Measurements from ENCODE around the gene LYL1. TPM values are rescaled to one million over a fixed set of nuclear protein-coding genes. Genes with fewer than 3 reads are reported as not detected.
A peak's percentile ranks its signal among the peaks of the same experiment; 100 is the strongest.

The LYL1 gene
- total RNA-seq, 1 donor from 2014 or later: 0.88 TPM

GRCh38 chr19:13052447-13053175 lies 50.0 kb downstream of the LYL1 start:
- Histone ChIP-seq H2AFZ (replicated peaks) (no peak overlapping the region), H3K4me1 (peaks cover 67% of the 10 kb centered on the region), H3K36me3 (no peaks in the 10 kb centered on the region), H3K4me2 (peak overlapping the region; percentile 68), H3K79me2 (ENCODE audit: low read depth) (no peaks in the 10 kb centered on the region), H4K20me1 (ENCODE audit: low read depth) (peaks cover 69% of the 10 kb centered on the region), H3K27ac (no peak overlapping the region), H3K9me3 (ENCODE audit: low read depth) (no peaks in the 10 kb centered on the region), H3F3A (ENCODE audit: low read depth) (peaks cover 29% of the 10 kb centered on the region), H3K27me3 (peaks cover 98% of the 10 kb centered on the region), H3K9ac (no peak overlapping the region), H3K4me3 (no peak overlapping the region)
- Mint-ChIP-seq H3K4me1 (peaks cover 54% of the 10 kb centered on the region), H3K27me3 (ENCODE audit: insufficient read depth, low read depth) (peaks cover 90% of the 10 kb centered on the region), H3K4me3 (peak overlapping the region; percentile 59), H3K36me3 (no peaks in the 10 kb centered on the region), H3K9me3 (peaks cover 8% of the 10 kb centered on the region), H3K27ac (peak overlapping the region; percentile 46)
- DNase-seq (ENCODE audit: low spot score): no peak
- TF ChIP-seq CTCF (IDR thresholded peaks at IDR 0.05): no peak
- TF ChIP-seq EZH2phosphoT487 (IDR thresholded peaks at IDR 0.05): no peak
- no peak for TF ChIP-seq EZH2 (IDR thresholded peaks at IDR 0.05)

- Histone ChIP-seq H3K4me1 (peaks cover 58% of the 10 kb centered on the region), H3K79me2 (ENCODE audit: low read depth) (no peaks in the 10 kb centered on the region)
These were observed 51.0 kb downstream of the LYL1 start for GRCh38 chr19:13051557-13052165.

GRCh38 chr19:13050274-13050673 lies 52.4 kb downstream of the LYL1 start:
- Histone ChIP-seq H4K20me1 (ENCODE audit: low read depth) (peaks cover 48% of the 10 kb centered on the region), H3F3A (ENCODE audit: low read depth) (peaks cover 12% of the 10 kb centered on the region), H3K9ac (no peak overlapping the region), H3K27ac (no peak overlapping the region), H3K36me3 (no peaks in the 10 kb centered on the region), H3K27me3 (peaks cover 98% of the 10 kb centered on the region), H3K9me3 (ENCODE audit: low read depth) (no peaks in the 10 kb centered on the region), H2AFZ (replicated peaks) (no peak overlapping the region), H3K4me3 (no peak overlapping the region), H3K4me1 (peaks cover 44% of the 10 kb centered on the region), H3K79me2 (ENCODE audit: low read depth) (no peaks in the 10 kb centered on the region), H3K4me2 (no peak overlapping the region)
- H3K4me3 Mint-ChIP-seq: peak overlapping the region; percentile 4
- H3K27ac Mint-ChIP-seq: no peak overlapping the region
- peaks cover 11% of the 10 kb centered on the region for H3K9me3 Mint-ChIP-seq
- H3K36me3 Mint-ChIP-seq: peaks cover 2% of the 10 kb centered on the region
- H3K27me3 Mint-ChIP-seq (ENCODE audit: insufficient read depth, low read depth): peaks cover 93% of the 10 kb centered on the region
- TF ChIP-seq CTCF (IDR thresholded peaks at IDR 0.05) (no peak), EZH2phosphoT487 (IDR thresholded peaks at IDR 0.05) (no peak), EZH2 (IDR thresholded peaks at IDR 0.05) (no peak)
- peaks cover 47% of the 10 kb centered on the region for H3K4me1 Mint-ChIP-seq
- DNase-seq (ENCODE audit: low spot score): no peak

More at GRCh38 chr19:13051557-13052165, 51.0 kb downstream of the LYL1 start:
- H3K9me3 ChIP-seq (ENCODE audit: low read depth): no peaks in the 10 kb centered on the region
- DNase-seq (ENCODE audit: low spot score): peak; percentile 99
- peaks cover 91% of the 10 kb centered on the region for H3K27me3 Mint-ChIP-seq (ENCODE audit: insufficient read depth, low read depth)
- peaks cover 98% of the 10 kb centered on the region for H3K27me3 ChIP-seq
- H3K27ac Mint-ChIP-seq: no peak overlapping the region
- no peak overlapping the region for H2AFZ ChIP-seq (replicated peaks)
- peak overlapping the region; percentile 74 for H3K4me3 Mint-ChIP-seq
- H3F3A ChIP-seq (ENCODE audit: low read depth): peaks cover 21% of the 10 kb centered on the region
- peak overlapping the region; percentile 68 for H3K4me2 ChIP-seq
- peaks cover 8% of the 10 kb centered on the region for H3K9me3 Mint-ChIP-seq
- H3K9ac ChIP-seq: no peak overlapping the region
- H3K4me1 Mint-ChIP-seq: peaks cover 54% of the 10 kb centered on the region
- H4K20me1 ChIP-seq (ENCODE audit: low read depth): peaks cover 60% of the 10 kb centered on the region
- H3K27ac ChIP-seq: no peak overlapping the region
- H3K36me3 Mint-ChIP-seq: no peaks in the 10 kb centered on the region
- no peaks in the 10 kb centered on the region for H3K36me3 ChIP-seq
- no peak for TF ChIP-seq CTCF (IDR thresholded peaks at IDR 0.05)
- peak; percentile 98 for TF ChIP-seq EZH2phosphoT487 (IDR thresholded peaks at IDR 0.05)
- TF ChIP-seq EZH2 (IDR thresholded peaks at IDR 0.05): peak; percentile 33
- H3K4me3 ChIP-seq: peak overlapping the region; percentile 16

Other genes starting within 250 kb of the LYL1 start
- gene DNASE2, start 221.4 kb downstream of the LYL1 start, total RNA-seq (ENCODE audit: low replicate concordance): 8.7 and 16.5 TPM in 2 replicates
- gene KLF1, start 215.7 kb downstream of the LYL1 start, total RNA-seq (ENCODE audit: low replicate concordance): 0.43 and 0.64 TPM in 2 replicates
- gene GCDH, start 211.7 kb downstream of the LYL1 start, total RNA-seq (ENCODE audit: low replicate concordance): 39.5 and 75.0 TPM in 2 replicates
- 1.8 and 6.4 TPM in 2 replicates for gene SYCE2, start 183.6 kb downstream of the LYL1 start, total RNA-seq (ENCODE audit: low replicate concordance)
- 21.4 and 51.6 TPM in 2 replicates for gene FARSA, start 169.1 kb downstream of the LYL1 start, total RNA-seq (ENCODE audit: low replicate concordance)
- 437 and 569 TPM in 2 replicates for gene CALR, start 164.2 kb downstream of the LYL1 start, total RNA-seq (ENCODE audit: low replicate concordance)
- 37.7 and 54.9 TPM in 2 replicates for gene RAD23A, start 157.0 kb downstream of the LYL1 start, total RNA-seq (ENCODE audit: low replicate concordance)
- 17.1 and 42.2 TPM in 2 replicates for gene GADD45GIP1, start 145.6 kb downstream of the LYL1 start, total RNA-seq (ENCODE audit: low replicate concordance)
- 0.06 and 0.07 TPM in 2 replicates for gene DAND5, start 133.3 kb downstream of the LYL1 start, total RNA-seq (ENCODE audit: low replicate concordance)
- gene NFIX, start 107.4 kb downstream of the LYL1 start, total RNA-seq (ENCODE audit: low replicate concordance): 0.06 TPM in 2 replicates
- gene TRMT1, start 13.9 kb upstream of the LYL1 start, total RNA-seq (ENCODE audit: low replicate concordance): 30.2 and 49.0 TPM in 2 replicates
- 34.7 and 108 TPM in 2 replicates for gene NACC1, start 15.4 kb upstream of the LYL1 start, total RNA-seq (ENCODE audit: low replicate concordance)
- gene STX10, start 47.5 kb upstream of the LYL1 start, total RNA-seq (ENCODE audit: low replicate concordance): 36.5 and 51.2 TPM in 2 replicates
- 13.7 and 55.4 TPM in 2 replicates for gene IER2, start 47.6 kb upstream of the LYL1 start, total RNA-seq (ENCODE audit: low replicate concordance)